H1 (cell line): ENCODE data around the gene KLF16. TPM values are rescaled to one million over a fixed set of nuclear protein-coding genes. Genes with fewer than 3 reads are reported as not detected.

Source experiments
- CTBP2 ChIP-seq: IDR thresholded peaks from 2 replicates; pipeline ENCODE4 v1.7.0; 2011; ENCODE audit warnings: borderline replicate concordance, mild to moderate bottlenecking, moderate library complexity, mixed read lengths, low read length; ENCODE audit not compliant: insufficient read depth, insufficient read length
- CTCF ChIP-seq, 3 experiments: IDR thresholded peaks; 1 replicate in 2 of 3; 2 replicates in 1 of 3; pipeline versions ENCODE4 v1.5.1 to v1.6.1; 2011; ENCODE audit warnings: low read length in 3 of 3, mild to moderate bottlenecking in 3 of 3, inconsistent platforms in 2 of 3, low read depth in 1 of 3, moderate library complexity in 1 of 3; ENCODE audit not compliant: insufficient read depth in 1 of 3; ENCODE audit errors: control extremely low read depth in 1 of 3
- MAFK ChIP-seq: IDR thresholded peaks from 2 replicates; pipeline ENCODE4 v1.6.1; 2012; ENCODE audit warnings: low read depth, mild to moderate bottlenecking, improper control_type of control experiment, low read length
- RFX5 ChIP-seq: IDR thresholded peaks from 2 replicates; pipeline ENCODE4 v1.6.1; 2011; ENCODE audit warnings: low read depth, low read length, improper control_type of control experiment, borderline replicate concordance
- polyA plus RNA-seq, 7 experiments: library from polyadenylated mRNA; depleted of rRNA in 3 of 7; stranded (reverse) in 5 of 7; unstranded in 2 of 7; fragments of >200 nt in 5 of 7; fragments of 200-250 nt in 2 of 7; gene quantifications; 1 replicate in 5 of 7; 2 replicates in 1 of 7; 4 replicates in 1 of 7; pipeline versions ENCODE4 v1.2.1 to v1.2.3, GENCODE V29; 2011 to 2013; ENCODE audit warnings: missing spikeins in 2 of 7, mixed read lengths in 2 of 7
- total RNA-seq: library from RNA; stranded (reverse); fragmentation: NEBNext Ultra II Directional; extraction: Animal tissue kit (Norgen Biotek cat#: 25700); gene quantifications from 2 replicates; pipeline ENCODE4 v1.2.1, GENCODE V29; 2021

Gene KLF16
- total and polyA plus RNA-seq, 2 of the 8 experiments (the other 6 are each of a cell fraction or from before 2014, with no cell fraction given), result 14.3 to 45.9 TPM

- TF ChIP-seq CTCF (IDR thresholded peaks at IDR 0.05; ENCODE audit: control extremely low read depth in 1 of 3, insufficient read depth in 1 of 3, low read depth in 1 of 3, low read length in 3 of 3), result no peak
- TF ChIP-seq CTBP2, result no peak
- no peak for TF ChIP-seq MAFK
- TF ChIP-seq RFX5, result no peak
- TF ChIP-seq, all 59 proteins: peak for 0
These were observed 46.7 kb downstream of the KLF16 start (continued) for GRCh38 chr19:1816530-1817298.
